Heart left ventricle (tissue), 16 donors: ENCODE data around the gene MYBPC1. TPM values are rescaled to one million over a fixed set of nuclear protein-coding genes. Genes with fewer than 3 reads are reported as not detected.

ENCODE experiments used
- ATAC-seq, 4 donors: fragments of 200-7000 bp; cut with Tn5 transposase; one replicate each; pipeline ENCODE4 v1.9.1; 2020 to 2022; ENCODE audit warnings: moderate library complexity in 4 of 4, mild to moderate bottlenecking in 3 of 4, moderate number of reproducible peaks in 1 of 4
- DNase-seq, 5 donors: peaks; one replicate each; pipeline ENCODE4 v3.0.0-alpha.2; 2020
- H3K27ac ChIP-seq, 12 donors: fragments of 200-600 bp; sonication (generic) in 4 of 12; one replicate each; pipeline versions ENCODE4 v1.5.0 to v1.8.0; 2016 to 2022; ENCODE audit warnings: mild to moderate bottlenecking in 2 of 12
- H3K27me3 ChIP-seq, 9 donors: fragments of 200-600 bp; sonication (generic) in 2 of 9; one replicate each; pipeline versions ENCODE4 v1.5.1 to v1.8.0; 2016 to 2022; ENCODE audit warnings: mild to moderate bottlenecking in 3 of 9
- H3K36me3 ChIP-seq, 9 donors: fragments of 200-600 bp; sonication (generic) in 2 of 9; one replicate each; pipeline versions ENCODE4 v1.5.0 to v1.8.0; 2018 to 2022; ENCODE audit warnings: mild to moderate bottlenecking in 2 of 9
- H3K4me1 ChIP-seq, 12 donors: fragments of 200-600 bp; sonication (generic) in 4 of 12; one replicate each; pipeline versions ENCODE4 v1.5.0 to v1.8.0; 2016 to 2022; ENCODE audit warnings: mild to moderate bottlenecking in 3 of 12
- H3K4me3 ChIP-seq, 12 donors: fragments of 200-600 bp; sonication (generic) in 4 of 12; one replicate each; pipeline versions ENCODE4 v1.5.0 to v1.8.0; 2017 to 2022; ENCODE audit warnings: mild to moderate bottlenecking in 9 of 12, moderate library complexity in 4 of 12
- H3K9me3 ChIP-seq, 12 donors: fragments of 200-600 bp; sonication (generic) in 4 of 12; one replicate each; pipeline versions ENCODE4 v1.5.0 to v1.8.0; 2016 to 2022; ENCODE audit warnings: mild to moderate bottlenecking in 1 of 12
- POLR2A ChIP-seq, 2 donors: fragments of 450-650 bp; IDR thresholded peaks; one replicate each; pipeline ENCODE4 v1.6.1; 2017; ENCODE audit warnings: antibody characterized with exemption in 2 of 2, mild to moderate bottlenecking in 2 of 2, moderate library complexity in 2 of 2
- WGBS, 4 donors: extraction: QIAGEN DNeasy Blood & Tissue Kit in 2 of 4; methylation state at CpG; one replicate each; pipeline versions ENCODE4 v1.1.5 to v1.1.7; 2013 to 2018; 5-methylcytosine and 5-hydroxymethylcytosine counted together
- intact Hi-C, 10 donors: fragments of 100-400 bp; cut with DNase I; formaldehyde crosslinking; loops; one replicate each; pipeline versions ENCODE4 v1.11.1 to v1.14.2; 2022
- polyA plus RNA-seq, 2 donors: library from polyadenylated mRNA; stranded (reverse); fragments of 200-250 nt; gene quantifications; one replicate each; pipeline ENCODE4 v1.2.3, GENCODE V29; 2013
- total RNA-seq, 9 donors: library from RNA; depleted of rRNA in 2 of 9; stranded (reverse); fragments of >200 nt in 2 of 9; fragmentation: NEBNext Ultra II Directional in 3 of 9; extraction: Animal tissue kit (Norgen Biotek cat#: 25700) in 3 of 9; gene quantifications; one replicate each; pipeline versions ENCODE4 v1.1.0 to v1.2.4, GENCODE V29; 2016 to 2023
- TF ChIP-seq, protein P1 (sequence below), 12 donors: fragments of 200-600 bp; sonication (generic) in 4 of 12; IDR thresholded peaks; one replicate each; pipeline versions ENCODE4 v1.5.0 to v1.8.0; 2018 to 2022; ENCODE audit warnings: antibody characterized with exemption in 12 of 12, mild to moderate bottlenecking in 5 of 12
- donor health status: ischemic (EF 13 %, LVEDD 7.1; RV severe dilation, severe dysfunction).
- donor health status: healthy with polysubstance abuse.
- donor health status: DM: no; HTN: yes; CAD: no.
- donor health status: DM: no; HTN: no; CAD: no.
- donor health status: ischemic (EF 25% LVEDD 6.9; RV normal size, moderate dysfunction).
- donor health status: ischemic (EF 25% LVEDD 5.7; RV mildly dilated, moderate dysfunction).
- donor health status: healthy.
- donor health status: DM: yes; HTN: yes; CAD: no.
- donor health status: ischemic (EF 35%, LVEDD 5.7; RV mildly dilated, moderate dysfunction).
- donor health status: nonischemic (EF 11% LVEDD 7.7; RV severe dilation, severe dysfunction).
- donor health status: DM: yes; HTN: yes; CAD: no.
- donor health status: PGD.
- donor health status: ischemic (EF 29% LVEDD 5.4; RV normal size, mild dysfunction).
- donor health status: nonischemic (EF 23%, LVEDD 6.1; RV moderate dilation, normal function).

The MYBPC1 gene
- total and polyA plus RNA-seq, 11 donors: 0.04 to 3.5 (median 1.9) TPM

DNA sequence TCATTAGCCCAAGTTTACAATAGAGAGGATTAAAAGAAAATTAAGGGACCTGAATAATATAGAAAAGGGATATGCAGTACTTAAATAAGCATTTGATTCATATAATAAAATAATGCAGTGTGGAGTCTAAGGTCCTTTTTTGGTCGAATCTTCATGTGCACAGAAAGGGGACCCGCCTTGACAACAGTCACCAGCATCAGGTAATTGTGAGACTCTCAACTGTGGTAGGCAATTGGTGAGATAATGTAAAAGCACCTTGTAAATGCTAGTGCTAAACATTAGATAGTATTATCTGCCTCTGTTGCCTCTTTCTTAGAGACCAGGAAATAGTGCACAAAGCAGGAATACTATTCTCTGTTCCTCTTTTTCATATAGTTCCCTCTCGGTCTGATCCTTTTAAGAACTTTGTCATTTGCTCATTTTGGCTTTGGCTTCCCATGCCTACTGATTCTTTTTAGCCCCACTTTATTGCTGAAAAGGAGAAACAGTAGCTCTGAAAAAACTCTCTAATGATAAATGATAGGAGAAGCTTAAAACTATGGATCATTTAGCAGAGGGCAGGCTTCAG lies 120.2 kb downstream of the MYBPC1 start:
- Histone ChIP-seq H3K27ac (no peak overlapping the region), H3K27me3 (no peaks in the 10 kb centered on the region), H3K4me1 (peaks cover 0 to 37% (median 22%) of the 10 kb centered on the region in 12 donors), H3K9me3 (no peaks in the 10 kb centered on the region), H3K36me3 (peaks cover 0 to 23% (median 3%) of the 10 kb centered on the region in 9 donors), H3K4me3 (no peak overlapping the region)
- 79 to 88% (median 82%) methylated on average over 3 of the region's 3 CpGs for WGBS, 4 donors
- intact Hi-C loops: no loop called here
- TF ChIP-seq POLR2A (IDR thresholded peaks at IDR 0.05): no peak
- TF ChIP-seq, protein P1, sequence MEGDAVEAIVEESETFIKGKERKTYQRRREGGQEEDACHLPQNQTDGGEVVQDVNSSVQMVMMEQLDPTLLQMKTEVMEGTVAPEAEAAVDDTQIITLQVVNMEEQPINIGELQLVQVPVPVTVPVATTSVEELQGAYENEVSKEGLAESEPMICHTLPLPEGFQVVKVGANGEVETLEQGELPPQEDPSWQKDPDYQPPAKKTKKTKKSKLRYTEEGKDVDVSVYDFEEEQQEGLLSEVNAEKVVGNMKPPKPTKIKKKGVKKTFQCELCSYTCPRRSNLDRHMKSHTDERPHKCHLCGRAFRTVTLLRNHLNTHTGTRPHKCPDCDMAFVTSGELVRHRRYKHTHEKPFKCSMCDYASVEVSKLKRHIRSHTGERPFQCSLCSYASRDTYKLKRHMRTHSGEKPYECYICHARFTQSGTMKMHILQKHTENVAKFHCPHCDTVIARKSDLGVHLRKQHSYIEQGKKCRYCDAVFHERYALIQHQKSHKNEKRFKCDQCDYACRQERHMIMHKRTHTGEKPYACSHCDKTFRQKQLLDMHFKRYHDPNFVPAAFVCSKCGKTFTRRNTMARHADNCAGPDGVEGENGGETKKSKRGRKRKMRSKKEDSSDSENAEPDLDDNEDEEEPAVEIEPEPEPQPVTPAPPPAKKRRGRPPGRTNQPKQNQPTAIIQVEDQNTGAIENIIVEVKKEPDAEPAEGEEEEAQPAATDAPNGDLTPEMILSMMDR (IDR thresholded peaks at IDR 0.05): no peak
- ATAC-seq: no peak
- DNase-seq: no peak

DNA sequence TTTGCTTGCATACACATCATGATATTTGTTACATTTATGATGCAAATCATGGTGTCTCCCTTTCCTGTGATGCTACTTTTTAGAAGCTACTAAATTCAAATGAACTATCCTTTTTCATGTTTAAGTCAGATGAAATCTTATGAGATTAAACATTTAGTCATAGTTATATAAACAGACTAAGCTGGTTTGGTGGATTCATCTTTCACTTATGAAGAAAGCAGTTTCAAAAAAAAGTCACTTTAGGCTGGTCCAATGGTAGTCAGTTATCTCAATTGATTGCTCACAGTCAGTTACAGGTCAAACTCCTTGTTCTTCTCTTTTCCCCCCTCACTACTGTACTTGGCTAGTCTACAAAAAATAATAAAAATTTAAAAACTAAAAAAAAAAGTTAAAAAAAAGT lies 124.8 kb downstream of the MYBPC1 start:
- peaks cover 0 to 66% (median 27%) of the 10 kb centered on the region in 9 donors for H3K36me3 ChIP-seq
- intact Hi-C loops: no loop called here
- ATAC-seq (no peak), DNase-seq (no peak)
- TF ChIP-seq POLR2A (IDR thresholded peaks at IDR 0.05): no peak
- no peaks in the 10 kb centered on the region for H3K27me3 ChIP-seq
- no peak overlapping the region for H3K27ac ChIP-seq
- H3K4me3 ChIP-seq: no peak overlapping the region
- H3K4me1 ChIP-seq: peaks cover 0 to 20% (median 2%) of the 10 kb centered on the region in 12 donors
- H3K9me3 ChIP-seq: no peaks in the 10 kb centered on the region

DNA sequence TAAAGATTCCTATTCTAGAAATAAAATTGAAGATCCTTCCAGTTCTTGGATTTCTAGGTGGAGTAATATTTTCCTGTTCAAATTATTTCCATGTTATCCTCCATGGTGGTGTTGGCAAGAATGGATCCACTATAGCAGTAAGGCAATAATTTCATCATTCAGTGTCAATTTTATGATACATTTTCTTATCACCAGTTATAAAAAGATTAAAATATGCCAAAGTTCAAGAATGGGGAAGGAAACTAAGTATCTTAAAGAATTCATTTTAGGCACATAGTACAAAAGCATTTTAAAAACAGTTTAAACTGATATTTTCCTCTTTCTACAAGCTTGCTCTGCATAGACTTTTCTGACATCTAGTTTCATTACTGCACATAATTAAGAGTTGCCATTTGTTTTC lies 125.3 kb downstream of the MYBPC1 start:
- no peak for ATAC-seq
- Histone ChIP-seq H3K27me3 (no peaks in the 10 kb centered on the region), H3K27ac (no peak overlapping the region), H3K4me3 (no peak overlapping the region), H3K9me3 (no peaks in the 10 kb centered on the region), H3K36me3 (peaks cover 0 to 71% (median 32%) of the 10 kb centered on the region in 9 donors), H3K4me1 (peaks cover 0 to 14% (median 0%) of the 10 kb centered on the region in 12 donors)
- intact Hi-C loops: no loop called here
- no peak for DNase-seq
- TF ChIP-seq, protein P1 (IDR thresholded peaks at IDR 0.05): no peak
- TF ChIP-seq POLR2A (IDR thresholded peaks at IDR 0.05): no peak

DNA sequence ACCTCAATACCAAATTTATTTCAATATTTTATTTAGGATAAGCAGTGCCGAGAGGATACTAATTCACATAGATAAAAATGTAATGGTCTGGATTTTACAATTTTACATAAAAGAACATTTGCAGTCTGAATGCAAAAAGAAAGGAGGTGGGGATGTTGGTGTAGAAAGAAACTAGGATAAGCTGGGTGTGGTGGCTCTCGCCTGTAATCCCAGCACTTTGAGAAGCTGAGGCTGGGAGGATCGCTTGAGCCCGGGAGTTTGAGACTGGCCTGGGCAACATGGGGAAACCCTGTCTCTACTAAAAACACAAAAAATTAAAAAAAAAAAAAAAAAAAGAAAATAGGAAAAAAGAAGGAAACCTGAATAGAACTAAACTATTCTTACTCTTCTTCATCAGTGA lies 127.6 kb downstream of the MYBPC1 start:
- WGBS, 4 donors: 96 to 98% (median 97%) methylated on average over 4 of the region's 4 CpGs
- intact Hi-C loops: no loop called here
- TF ChIP-seq, protein P1 (IDR thresholded peaks at IDR 0.05): no peak
- no peak for TF ChIP-seq POLR2A (IDR thresholded peaks at IDR 0.05)
- no peak overlapping the region for H3K4me3 ChIP-seq
- no peaks in the 10 kb centered on the region for H3K4me1 ChIP-seq
- H3K27ac ChIP-seq: no peak overlapping the region
- H3K36me3 ChIP-seq: peaks cover 2 to 86% (median 45%) of the 10 kb centered on the region in 9 donors
- H3K27me3 ChIP-seq: no peaks in the 10 kb centered on the region
- DNase-seq (no peak), ATAC-seq (no peak)
- no peaks in the 10 kb centered on the region for H3K9me3 ChIP-seq

DNA sequence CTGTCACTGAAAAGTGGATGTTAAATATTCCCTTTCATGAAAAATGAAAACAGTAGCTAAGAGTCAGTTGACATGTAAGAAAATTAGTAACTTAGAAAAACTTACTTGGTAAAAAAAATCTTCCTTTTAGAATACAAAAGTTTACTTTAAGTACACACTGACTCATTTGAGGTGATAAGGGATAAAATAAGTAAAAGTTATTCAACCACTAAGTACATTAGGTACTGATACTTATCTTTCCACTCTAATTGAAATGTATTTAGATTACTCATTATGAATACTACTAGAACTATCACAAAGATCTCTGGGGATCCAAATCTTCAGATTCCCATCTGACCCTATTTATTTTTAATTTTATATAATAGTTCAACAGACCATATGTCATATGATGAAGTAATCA lies 132.3 kb downstream of the MYBPC1 start:
- DNase-seq (no peak), ATAC-seq (no peak)
- no peaks in the 10 kb centered on the region for H3K27me3 ChIP-seq
- intact Hi-C loops: no loop called here
- no peaks in the 10 kb centered on the region for H3K4me1 ChIP-seq
- H3K36me3 ChIP-seq: peaks cover 2 to 99% (median 68%) of the 10 kb centered on the region in 9 donors
- no peaks in the 10 kb centered on the region for H3K9me3 ChIP-seq
- no peak overlapping the region for H3K4me3 ChIP-seq
- no peak overlapping the region for H3K27ac ChIP-seq
- no peak for TF ChIP-seq POLR2A (IDR thresholded peaks at IDR 0.05)
- TF ChIP-seq, protein P1 (IDR thresholded peaks at IDR 0.05): no peak
